Naive B cell (primary cell): ENCODE results near the gene DKKL1. TPM values are rescaled to one million over a fixed set of nuclear protein-coding genes. Genes with fewer than 3 reads are reported as not detected.

ENCODE experiments used
- ATAC-seq, 2 donors: fragments of 150-1000 bp; cut with Tn5 transposase; 2 replicates each; pipeline ENCODE4 v1.10.0; 2021; ENCODE audit warnings: low read depth in 2 of 2, mild to moderate bottlenecking in 2 of 2, moderate library complexity in 2 of 2
- DNase-seq: peaks from one replicate; pipeline ENCODE4 v3.0.0; 2022
- H3K27ac Mint-ChIP-seq, 6 donors: one replicate each; pipeline ENCODE4 v1.8.0; 2020 to 2022; ENCODE audit warnings: mild to moderate bottlenecking in 6 of 6, mixed read lengths in 6 of 6, moderate library complexity in 5 of 6, inconsistent platforms in 2 of 6
- H3K27me3 Mint-ChIP-seq, 3 donors: one replicate each; pipeline ENCODE4 v1.8.0; 2021 to 2022; ENCODE audit warnings: mixed read lengths in 3 of 3, mild to moderate bottlenecking in 1 of 3
- H3K36me3 Mint-ChIP-seq, 2 donors: one replicate each; pipeline ENCODE4 v1.8.0; 2020 to 2022; ENCODE audit warnings: mixed read lengths in 2 of 2, inconsistent platforms in 1 of 2, mild to moderate bottlenecking in 1 of 2
- H3K4me1 Mint-ChIP-seq, 3 donors: one replicate each; pipeline ENCODE4 v1.8.0; 2020 to 2022; ENCODE audit warnings: mixed read lengths in 3 of 3, inconsistent platforms in 1 of 3, mild to moderate bottlenecking in 1 of 3, moderate library complexity in 1 of 3
- H3K4me3 Mint-ChIP-seq, 8 donors: one replicate each; pipeline ENCODE4 v1.8.0; 2020 to 2022; ENCODE audit warnings: mild to moderate bottlenecking in 8 of 8, mixed read lengths in 8 of 8, moderate library complexity in 8 of 8, inconsistent platforms in 2 of 8
- H3K9me3 Mint-ChIP-seq, 7 donors: one replicate each; pipeline ENCODE4 v1.8.0; 2020 to 2022; ENCODE audit warnings: mixed read lengths in 7 of 7, mild to moderate bottlenecking in 5 of 7, inconsistent platforms in 2 of 7, moderate library complexity in 1 of 7
- polyA plus RNA-seq, 6 donors: library from polyadenylated mRNA; unstranded; fragments of 300-500 nt; fragmentation: Illumina TruSeq; gene quantifications; one replicate each; pipeline ENCODE4 v1.2.3, GENCODE V29; 2021; ENCODE audit warnings: low read depth in 6 of 6

The DKKL1 gene
- polyA plus RNA-seq, 6 donors from 2014 or later, result 0.55 to 2.8 (median 0.82) TPM; not detected in 3

GRCh38 chr19:49378512-49378911 is 14.8 kb downstream of the DKKL1 start:
- peaks cover 5 to 13% (median 8%) of the 10 kb centered on the region in 7 donors for H3K9me3 Mint-ChIP-seq
- H3K36me3 Mint-ChIP-seq, result peaks cover 5 to 15% of the 10 kb centered on the region in 2 donors
- no peak for ATAC-seq
- H3K27ac Mint-ChIP-seq, result peak overlapping the region in 1 of 6 donors; percentile 4
- no peaks in the 10 kb centered on the region for H3K4me1 Mint-ChIP-seq
- no peak overlapping the region for H3K4me3 Mint-ChIP-seq
- H3K27me3 Mint-ChIP-seq, result peaks cover 4 to 33% (median 18%) of the 10 kb centered on the region in 3 donors
- DNase-seq, result no peak

- H3K27ac Mint-ChIP-seq, result no peak overlapping the region
- DNase-seq, result no peak
- no peak overlapping the region for H3K4me3 Mint-ChIP-seq
- peaks cover 4 to 28% (median 12%) of the 10 kb centered on the region in 3 donors for H3K27me3 Mint-ChIP-seq
- ATAC-seq, result no peak
- H3K36me3 Mint-ChIP-seq, result peaks cover 5 to 15% of the 10 kb centered on the region in 2 donors
- H3K9me3 Mint-ChIP-seq, result peaks cover 5 to 17% (median 10%) of the 10 kb centered on the region in 7 donors
- no peaks in the 10 kb centered on the region for H3K4me1 Mint-ChIP-seq
These were observed 16.7 kb downstream of the DKKL1 start for GRCh38 chr19:49380391-49380790.

DNA sequence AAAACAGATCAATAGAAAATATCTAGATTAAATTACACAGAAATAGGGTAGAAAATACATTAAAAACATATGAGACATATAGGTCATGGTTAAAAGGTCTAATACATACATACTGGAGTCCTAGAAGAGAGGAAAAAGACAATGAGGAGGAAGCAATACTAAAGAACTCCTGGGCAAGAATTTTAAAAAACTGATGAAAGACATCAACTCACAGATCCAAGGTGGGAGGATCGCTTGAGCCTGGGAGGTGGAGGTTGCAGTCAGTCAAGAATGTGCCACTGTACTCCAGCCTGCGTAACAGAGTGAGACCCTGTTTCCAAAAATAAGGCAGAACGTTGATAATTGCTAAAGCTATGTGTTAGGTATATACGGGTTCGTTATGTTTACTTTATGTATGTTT is 19.0 kb downstream of the DKKL1 start:
- DNase-seq (no peak), ATAC-seq (no peak)
- peaks cover 4 to 15% (median 5%) of the 10 kb centered on the region in 3 donors for H3K27me3 Mint-ChIP-seq

GRCh38 chr19:49383599-49383998 is 19.9 kb downstream of the DKKL1 start:
- peak overlapping the region in 1 of 6 donors; percentile 5 for H3K27ac Mint-ChIP-seq
- ATAC-seq (no peak), DNase-seq (no peak)
- peaks cover 8 to 16% (median 15%) of the 10 kb centered on the region in 3 donors for H3K4me1 Mint-ChIP-seq
- peak overlapping the region in 1 of 8 donors; percentile 16 for H3K4me3 Mint-ChIP-seq
- H3K27me3 Mint-ChIP-seq, result peaks cover 4 to 15% (median 5%) of the 10 kb centered on the region in 3 donors
- H3K36me3 Mint-ChIP-seq, result peaks cover 5 to 7% of the 10 kb centered on the region in 2 donors
- peaks cover 5 to 14% (median 10%) of the 10 kb centered on the region in 7 donors for H3K9me3 Mint-ChIP-seq

More for the DNA sequence above, 19.0 kb downstream of the DKKL1 start:
- Mint-ChIP-seq H3K36me3 (peaks cover 5 to 7% of the 10 kb centered on the region in 2 donors), H3K27ac (no peak overlapping the region), H3K9me3 (peaks cover 5 to 14% (median 10%) of the 10 kb centered on the region in 7 donors), H3K4me1 (peaks cover 4 to 7% (median 6%) of the 10 kb centered on the region in 3 donors), H3K4me3 (no peak overlapping the region)

- peak; percentile 29 to 63 for ATAC-seq
- Mint-ChIP-seq H3K4me1 (peaks cover 30 to 51% (median 44%) of the 10 kb centered on the region in 3 donors), H3K36me3 (no peaks in the 10 kb centered on the region), H3K9me3 (peaks cover 0 to 4% (median 0%) of the 10 kb centered on the region in 7 donors), H3K27ac (peak within 1 kb of the TSS; percentile 75 to 98 (median 93)), H3K27me3 (no peaks in the 10 kb centered on the region), H3K4me3 (peak within 1 kb of the TSS; percentile 27 to 87 (median 66))
- DNase-seq, result peak; percentile 83
These were observed 24.3 kb downstream of the DKKL1 start, which contains the start of gene KASH5 for GRCh38 chr19:49387936-49388372. Gene KASH5 (plus strand): TSS chr19:49388249. CDS start chr19:49390884, 2,635 bp downstream.

- DNase-seq (no peak), ATAC-seq (no peak)
- no peaks in the 10 kb centered on the region for H3K9me3 Mint-ChIP-seq
- peak overlapping the region in 2 of 6 donors; percentile 10 to 41 for H3K27ac Mint-ChIP-seq
- no peaks in the 10 kb centered on the region for H3K36me3 Mint-ChIP-seq
- peak overlapping the region in 1 of 8 donors; percentile 53 for H3K4me3 Mint-ChIP-seq
- H3K4me1 Mint-ChIP-seq, result peaks cover 30 to 51% (median 44%) of the 10 kb centered on the region in 3 donors
- H3K27me3 Mint-ChIP-seq, result no peaks in the 10 kb centered on the region
These were observed 25.7 kb downstream of the DKKL1 start for GRCh38 chr19:49389406-49389805.

DNA sequence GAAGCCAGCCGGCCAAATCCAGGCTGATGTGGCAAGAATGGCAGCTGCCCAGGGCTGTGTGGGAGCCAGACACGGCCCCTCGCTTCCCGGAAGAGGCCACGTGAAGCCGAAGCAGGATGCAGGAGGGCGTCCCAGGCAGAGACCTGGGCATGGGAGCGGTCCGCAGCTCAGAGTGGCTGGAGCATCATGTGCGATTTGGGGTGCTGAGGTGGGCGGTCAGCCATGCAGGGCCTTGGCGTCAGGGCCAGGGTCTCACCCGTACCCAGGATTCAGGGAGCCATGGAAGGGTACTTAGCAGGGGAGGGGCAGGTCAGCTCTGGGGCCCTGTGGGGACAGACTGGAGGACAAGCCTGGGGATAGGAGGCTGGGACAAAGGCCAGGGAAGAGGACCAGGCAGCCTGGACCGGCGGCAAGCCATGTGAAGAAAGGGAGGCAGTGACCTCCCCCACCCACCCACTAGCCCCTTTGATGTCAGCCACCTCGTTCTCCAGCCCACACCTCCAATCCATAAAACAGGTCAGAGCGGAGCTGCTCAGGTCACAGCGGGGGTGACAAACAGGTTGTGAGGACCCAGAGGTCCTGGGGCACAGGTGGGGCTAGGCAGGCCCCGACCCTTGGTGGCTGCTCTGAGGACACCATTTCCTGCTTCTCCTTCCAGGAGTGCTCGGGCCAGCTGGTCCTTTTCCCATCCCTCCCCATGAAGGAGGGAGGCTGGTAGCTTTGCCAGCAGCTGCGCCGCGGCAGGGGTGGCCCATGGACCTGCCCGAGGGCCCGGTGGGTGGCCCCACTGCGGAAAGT is 26.7 kb downstream of the DKKL1 start:
- DNase-seq (no peak), ATAC-seq (no peak)
- peaks cover 30 to 51% (median 44%) of the 10 kb centered on the region in 3 donors for H3K4me1 Mint-ChIP-seq
- H3K36me3 Mint-ChIP-seq, result no peaks in the 10 kb centered on the region
- H3K4me3 Mint-ChIP-seq, result peak overlapping the region in 6 of 8 donors; percentile 21 to 57 (median 41)
- no peaks in the 10 kb centered on the region for H3K9me3 Mint-ChIP-seq
- H3K27ac Mint-ChIP-seq, result peak overlapping the region; percentile 10 to 94 (median 68)
- no peaks in the 10 kb centered on the region for H3K27me3 Mint-ChIP-seq

DNA sequence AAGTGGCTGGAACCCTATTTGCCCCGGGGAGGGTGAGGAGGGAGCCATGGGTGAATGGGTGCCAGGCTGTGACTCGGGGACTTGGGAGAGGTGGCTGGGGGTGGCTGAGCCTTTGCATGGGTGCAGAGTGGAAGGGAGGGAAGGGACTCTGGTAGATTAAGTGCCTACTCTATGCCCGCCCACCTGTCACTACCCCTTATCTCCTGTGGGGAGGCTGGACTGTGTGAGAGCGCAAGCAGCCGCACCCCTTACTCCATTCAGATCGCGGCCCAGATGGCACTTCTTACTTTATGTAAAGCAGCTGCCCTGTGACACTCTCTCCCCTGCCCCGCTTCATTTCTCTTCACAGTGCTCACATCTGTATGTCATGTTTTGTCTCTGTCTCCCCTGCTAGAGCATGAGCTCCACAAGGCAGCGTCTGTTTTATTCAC is 27.3 kb downstream of the DKKL1 start:
- H3K36me3 Mint-ChIP-seq, result no peaks in the 10 kb centered on the region
- peak overlapping the region; percentile 2 to 93 (median 50) for H3K27ac Mint-ChIP-seq
- peaks cover 30 to 51% (median 43%) of the 10 kb centered on the region in 3 donors for H3K4me1 Mint-ChIP-seq
- H3K27me3 Mint-ChIP-seq, result no peaks in the 10 kb centered on the region
- ATAC-seq (peak; percentile 82 to 88), DNase-seq (peak; percentile 62)
- H3K4me3 Mint-ChIP-seq, result peak overlapping the region in 5 of 8 donors; percentile 21 to 75 (median 42)
- no peaks in the 10 kb centered on the region for H3K9me3 Mint-ChIP-seq

DNA sequence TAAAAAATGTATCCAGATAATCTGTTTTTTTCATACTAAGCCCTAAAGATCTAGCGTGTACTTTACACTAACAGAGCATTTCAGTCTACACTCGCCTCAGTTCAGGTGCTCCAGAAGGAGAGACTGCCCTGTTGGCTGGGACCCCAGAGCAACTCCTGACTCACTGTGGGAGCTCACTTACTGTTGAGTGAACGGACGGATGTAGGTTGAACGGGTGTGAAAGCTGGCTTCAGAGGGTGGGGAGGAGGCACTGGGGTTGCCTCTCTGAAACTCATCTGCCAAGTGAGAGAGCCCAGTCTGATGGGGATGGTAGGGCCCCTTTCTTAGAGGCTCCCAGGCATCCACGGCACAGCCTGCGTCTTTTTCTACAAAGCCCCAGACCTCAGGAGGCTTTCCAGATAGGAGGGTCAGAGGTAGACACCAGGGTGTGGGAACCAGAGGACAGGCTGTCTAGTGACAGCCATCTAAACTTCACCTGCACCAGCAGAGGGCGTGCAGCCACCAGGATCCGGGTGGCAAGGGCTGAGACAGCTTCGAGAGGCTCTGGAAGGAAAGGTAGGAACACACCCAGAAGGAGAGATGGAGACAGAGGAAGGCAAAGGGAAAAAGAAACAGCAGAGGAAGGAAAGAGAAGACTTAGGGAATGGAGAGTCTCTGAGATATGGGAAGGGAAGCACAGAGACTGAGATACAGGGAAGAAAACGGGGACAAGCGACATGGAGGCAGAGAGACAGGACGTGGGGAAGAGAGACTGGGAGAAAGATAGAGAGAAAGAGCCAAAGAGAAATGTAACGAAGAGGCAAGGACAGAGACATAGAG is 28.1 kb downstream of the DKKL1 start:
- Mint-ChIP-seq H3K27me3 (no peaks in the 10 kb centered on the region), H3K27ac (peak overlapping the region; percentile 2 to 97 (median 90)), H3K4me3 (peak overlapping the region in 6 of 8 donors; percentile 18 to 79 (median 37)), H3K9me3 (no peaks in the 10 kb centered on the region), H3K36me3 (no peaks in the 10 kb centered on the region), H3K4me1 (peaks cover 30 to 56% (median 42%) of the 10 kb centered on the region in 3 donors)
- peak; percentile 70 for DNase-seq
- peak; percentile 54 to 69 for ATAC-seq

- H3K36me3 Mint-ChIP-seq, result no peaks in the 10 kb centered on the region
- DNase-seq (no peak), ATAC-seq (no peak)
- peaks cover 19 to 51% (median 25%) of the 10 kb centered on the region in 3 donors for H3K4me1 Mint-ChIP-seq
- H3K27me3 Mint-ChIP-seq, result peaks cover 0 to 11% (median 3%) of the 10 kb centered on the region in 3 donors
- H3K27ac Mint-ChIP-seq, result peak overlapping the region in 1 of 6 donors; percentile 61
- H3K4me3 Mint-ChIP-seq, result no peak overlapping the region
- H3K9me3 Mint-ChIP-seq, result no peaks in the 10 kb centered on the region
These were observed 30.2 kb downstream of the DKKL1 start for GRCh38 chr19:49393881-49394280.

GRCh38 chr19:49395581-49396407 is 32.1 kb downstream of the DKKL1 start:
- no peaks in the 10 kb centered on the region for H3K36me3 Mint-ChIP-seq
- ATAC-seq (no peak), DNase-seq (no peak)
- peaks cover 0 to 11% (median 3%) of the 10 kb centered on the region in 3 donors for H3K27me3 Mint-ChIP-seq
- no peaks in the 10 kb centered on the region for H3K9me3 Mint-ChIP-seq
- H3K4me3 Mint-ChIP-seq, result peak overlapping the region in 1 of 8 donors; percentile 70
- no peak overlapping the region for H3K27ac Mint-ChIP-seq
- peaks cover 9 to 33% (median 16%) of the 10 kb centered on the region in 3 donors for H3K4me1 Mint-ChIP-seq

DNA sequence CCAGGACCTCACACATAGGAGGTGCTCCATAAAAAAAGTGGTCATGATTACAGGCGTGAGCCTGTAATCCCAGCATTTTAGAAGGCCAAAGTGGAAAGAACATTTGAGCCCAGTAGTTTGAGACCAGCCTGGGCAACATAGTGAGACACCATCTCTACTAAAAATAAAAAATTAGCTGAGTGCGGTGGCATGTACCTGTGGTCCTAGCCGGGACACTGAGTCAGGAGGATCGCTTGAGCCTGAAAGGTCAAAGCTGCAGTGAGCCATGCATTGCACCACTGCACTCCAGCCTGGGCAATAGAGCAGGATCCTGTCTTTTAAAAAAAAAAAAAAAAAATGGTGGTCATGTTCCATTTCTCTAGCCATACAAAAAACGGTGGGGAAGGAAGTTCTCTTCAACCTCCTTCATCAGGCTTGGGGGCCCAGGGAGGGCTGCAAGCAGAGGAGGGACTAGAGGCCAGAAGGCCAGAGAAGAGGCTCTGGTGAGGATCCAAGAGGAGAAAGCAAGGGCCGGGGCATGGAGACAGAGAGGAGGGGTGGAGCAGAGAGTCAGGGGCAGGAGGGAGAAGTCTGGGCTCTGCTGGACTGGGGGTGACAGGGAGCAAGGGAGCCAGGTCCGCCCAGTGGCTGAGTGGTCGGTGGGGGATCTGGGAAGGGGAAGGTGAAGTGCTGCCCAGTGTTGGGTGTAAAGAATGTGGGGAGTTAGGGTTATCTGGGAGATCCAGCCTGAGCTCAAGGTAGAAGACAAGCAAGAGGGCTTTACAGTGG is 33.2 kb downstream of the DKKL1 start:
- no peaks in the 10 kb centered on the region for H3K9me3 Mint-ChIP-seq
- DNase-seq (no peak), ATAC-seq (no peak)
- no peaks in the 10 kb centered on the region for H3K36me3 Mint-ChIP-seq
- no peak overlapping the region for H3K27ac Mint-ChIP-seq
- no peak overlapping the region for H3K4me3 Mint-ChIP-seq
- peaks cover 3 to 23% (median 8%) of the 10 kb centered on the region in 3 donors for H3K4me1 Mint-ChIP-seq
- H3K27me3 Mint-ChIP-seq, result peaks cover 0 to 11% (median 3%) of the 10 kb centered on the region in 3 donors
